Endothelial cell of umbilical vein (primary cell): Measurements from ENCODE around the gene MMP11. TPM values are rescaled to one million over a fixed set of nuclear protein-coding genes. Genes with fewer than 3 reads are reported as not detected.

Source experiments
- BruUV-seq: library from RNA; stranded (reverse); fragments of 400-500 nt; replicated peaks from 2 replicates; lab custom pipeline; 2021; lab: Mats Ljungman, UMichigan
- CTCF ChIA-PET: fragments of 300-600, 350-600 bp; sonication (Branson Sonifier 250); formaldehyde crosslinking; loops from one replicate; lab custom pipeline; 2021; ENCODE audit warnings: antibody characterized with exemption, inconsistent platforms; lab: Charles Lee
- POLR2A ChIA-PET: fragments of 300-600, 350-600 bp; sonication (Branson Sonifier 250); formaldehyde crosslinking; loops from one replicate; lab custom pipeline; 2021; ENCODE audit warnings: antibody characterized with exemption, inconsistent platforms; lab: Charles Lee
- DNase-seq: peaks from one replicate; pipeline ENCODE4 v3.0.0-alpha.2; 2011; ENCODE audit warnings: low read depth, low spot score
- FAIRE-seq: peaks from 2 replicates; lab custom pipeline; 2011; peaks lifted over from hg19 to GRCh38; lab: Jason Lieb, UNC
- H2AFZ ChIP-seq: 2 replicates; pipeline ENCODE4 v1.6.0; 2012; ENCODE audit warnings: low read depth, low read length, control low read depth, inconsistent platforms
- H3K27ac ChIP-seq: 2 replicates; pipeline ENCODE4 v1.5.1; 2011; ENCODE audit warnings: low read depth, mild to moderate bottlenecking, control low read depth, low read length, moderate library complexity; ENCODE audit not compliant: insufficient read depth
- H3K27me3 ChIP-seq, 2 experiments: 2 replicates each; pipeline versions ENCODE4 v1.6.0 to v1.6.1; 2011; ENCODE audit warnings: low read length in 2 of 2, mixed read lengths in 1 of 2; ENCODE audit not compliant: control insufficient read depth in 2 of 2, insufficient read depth in 2 of 2
- H3K36me3 ChIP-seq, 2 experiments: 2 replicates in 1 of 2; 3 replicates in 1 of 2; pipeline ENCODE4 v1.5.1; 2011; ENCODE audit warnings: low read length in 2 of 2, mild to moderate bottlenecking in 1 of 2, moderate library complexity in 1 of 2; ENCODE audit not compliant: control insufficient read depth in 2 of 2, insufficient read depth in 2 of 2; ENCODE audit errors: extremely low read depth in 1 of 2
- H3K4me1 ChIP-seq: 3 replicates; pipeline ENCODE4 v1.5.1; 2011; ENCODE audit warnings: mild to moderate bottlenecking, low read length; ENCODE audit not compliant: control insufficient read depth, insufficient read depth; ENCODE audit errors: extremely low read depth
- H3K4me2 ChIP-seq: 2 replicates; pipeline ENCODE4 v1.6.1; 2011; ENCODE audit warnings: low read length, control low read depth, mixed read lengths; ENCODE audit not compliant: insufficient read depth
- H3K4me3 ChIP-seq, 3 experiments: fragments of 200-600 bp in 1 of 3; sonication (generic), shearing (Covaris generic) in 1 of 3; replicated peaks in 1 of 3; 2 replicates each; pipeline ENCODE4 v1.5.1; 2011 to 2016; ENCODE audit warnings: control low read depth in 3 of 3, low read length in 3 of 3, mild to moderate bottlenecking in 2 of 3, inconsistent platforms in 1 of 3, low read depth in 1 of 3, moderate library complexity in 1 of 3; ENCODE audit not compliant: insufficient read depth in 1 of 3
- H3K79me2 ChIP-seq: 2 replicates; pipeline ENCODE4 v1.6.0; 2012; ENCODE audit warnings: low read length, inconsistent platforms; ENCODE audit not compliant: control insufficient read depth, insufficient read depth
- H3K9ac ChIP-seq: replicated peaks from 2 replicates; pipeline ENCODE3; 2011; ENCODE audit warnings: low read length, control low read depth; ENCODE audit not compliant: insufficient read depth; ENCODE audit errors: extremely low read depth
- H3K9me1 ChIP-seq: replicated peaks from 3 replicates; pipeline ENCODE4 v1.6.0; 2011; ENCODE audit warnings: mild to moderate bottlenecking, low read length; ENCODE audit not compliant: control insufficient read depth, insufficient read depth; ENCODE audit errors: extremely low read depth
- H3K9me3 ChIP-seq: replicated peaks from 2 replicates; pipeline ENCODE4 v1.5.1; 2012; ENCODE audit warnings: low read length, inconsistent platforms; ENCODE audit not compliant: control insufficient read depth, insufficient read depth
- H4K20me1 ChIP-seq: replicated peaks from 2 replicates; pipeline ENCODE3; 2011; ENCODE audit warnings: mild to moderate bottlenecking, low read length; ENCODE audit not compliant: control insufficient read depth, insufficient read depth; ENCODE audit errors: extremely low read depth
- CTCF ChIP-seq, 2 donors: IDR thresholded peaks; 1 replicate in 1 of 2; 2 replicates in 1 of 2; pipeline ENCODE4 v1.5.1; 2011; ENCODE audit warnings: low read length in 2 of 2, mild to moderate bottlenecking in 2 of 2, moderate library complexity in 2 of 2, control low read depth in 1 of 2, inconsistent platforms in 1 of 2, low read depth in 1 of 2; ENCODE audit not compliant: insufficient read depth in 1 of 2; ENCODE audit errors: extremely low read depth in 1 of 2
- EZH2 ChIP-seq: IDR thresholded peaks from 2 replicates; pipeline ENCODE4 v1.6.1; 2012; ENCODE audit warnings: borderline replicate concordance, low read depth, mild to moderate bottlenecking, moderate library complexity, low read length, inconsistent platforms; ENCODE audit not compliant: severe bottlenecking
- FOS ChIP-seq: IDR thresholded peaks from 2 replicates; pipeline ENCODE4 v1.6.1; 2011; ENCODE audit warnings: mild to moderate bottlenecking, low read length, moderate library complexity, borderline replicate concordance; ENCODE audit not compliant: insufficient read depth
- JUN ChIP-seq: IDR thresholded peaks from 2 replicates; pipeline ENCODE4 v1.6.1; 2011; ENCODE audit warnings: borderline replicate concordance, low read depth; ENCODE audit not compliant: insufficient read length, insufficient read depth
- MAX ChIP-seq: IDR thresholded peaks from 2 replicates; pipeline ENCODE4 v1.6.1; 2011; ENCODE audit not compliant: insufficient read depth, insufficient read length
- MYC ChIP-seq: IDR thresholded peaks from one replicate; pipeline ENCODE4 v1.6.1; 2011; ENCODE audit warnings: mild to moderate bottlenecking, low read depth, low read length
- POLR2A ChIP-seq: IDR thresholded peaks from 2 replicates; pipeline ENCODE4 v1.6.1; 2012; ENCODE audit warnings: low read depth, mild to moderate bottlenecking, control low read depth, low read length
- dilution Hi-C: fragments of 300-500 bp; cut with MboI; formaldehyde crosslinking; loops from one replicate; pipeline ENCODE4 v1.15.0; 2019; ENCODE audit warnings: low sequenced_read_pairs; ENCODE audit not compliant: extremely low pct_ligation_motif_present
- intact Hi-C: fragments of 100-400 bp; cut with micrococcal nuclease; formaldehyde crosslinking; loops from one replicate; pipeline ENCODE4 v1.10.0; 2022
- polyA plus RNA-seq, 4 experiments: library from polyadenylated mRNA; depleted of rRNA in 3 of 4; stranded (reverse) in 3 of 4; unstranded in 1 of 4; fragments of >200 nt; gene quantifications; 2 replicates each; pipeline versions ENCODE4 v1.2.1 to v1.2.3, GENCODE V29; 2011 to 2012; ENCODE audit warnings: missing spikeins in 1 of 4
- total RNA-seq: library from RNA; stranded (reverse); gene quantifications from 2 replicates; pipeline ENCODE4 v1.2.3, GENCODE V29; 2021

The MMP11 gene
- total and polyA plus RNA-seq, 2 donors (not counting 3 experiments of a cell fraction or from before 2014, with no cell fraction given): 10.3 to 16.9 TPM

GRCh38 chr22:23743303-23743705 is 29.3 kb upstream of the MMP11 start:
- H4K20me1 ChIP-seq: no peaks in the 10 kb centered on the region
- no peak overlapping the region for H3K9ac ChIP-seq
- H3K27me3 ChIP-seq: no peaks in the 10 kb centered on the region
- DNase-seq (no peak), FAIRE-seq (no peak)
- ChIA-PET CTCF (interaction anchor here (2.0 kb wide), 1 partner anchor 106 kb away, joined by 5 read pairs; no protein-coding TSS in a partner anchor), POLR2A (no interaction called here)
- TF ChIP-seq EZH2 (no peak), CTCF (IDR thresholded peaks at IDR 0.05; ENCODE audit: extremely low read depth in 1 of 2, insufficient read depth in 1 of 2, low read depth in 1 of 2, low read length in 2 of 2) (no peak), MYC (no peak), POLR2A (no peak)
- no TSS peak for BruUV-seq
- no peaks in the 10 kb centered on the region for H3K9me3 ChIP-seq
- H2AFZ ChIP-seq: no peak overlapping the region
- H3K27ac ChIP-seq: no peak overlapping the region
- H3K4me1 ChIP-seq: no peaks in the 10 kb centered on the region
- H3K4me2 ChIP-seq: no peak overlapping the region
- H3K4me3 ChIP-seq: no peak overlapping the region
- peaks cover 5 to 23% of the 10 kb centered on the region in 2 experiments for H3K36me3 ChIP-seq
- intact Hi-C loops: no loop called here
- no peaks in the 10 kb centered on the region for H3K9me1 ChIP-seq
- no peaks in the 10 kb centered on the region for H3K79me2 ChIP-seq
- dilution Hi-C loops: no loop called here

GRCh38 chr22:23744001-23744400 is 28.6 kb upstream of the MMP11 start:
- ChIA-PET CTCF (interaction anchor here (2.0 kb wide), 1 partner anchor 106 kb away, joined by 5 read pairs; no protein-coding TSS in a partner anchor), POLR2A (no interaction called here)
- H3K4me1 ChIP-seq: no peaks in the 10 kb centered on the region
- no peak for TF ChIP-seq MAX
- TF ChIP-seq EZH2: no peak
- no peak for TF ChIP-seq FOS
- no peak for TF ChIP-seq MYC
- TF ChIP-seq JUN: no peak
- H3K27me3 ChIP-seq: no peaks in the 10 kb centered on the region
- no peaks in the 10 kb centered on the region for H3K9me3 ChIP-seq
- no peak for DNase-seq
- no peaks in the 10 kb centered on the region for H3K79me2 ChIP-seq
- no peak overlapping the region for H3K4me3 ChIP-seq
- H2AFZ ChIP-seq: no peak overlapping the region
- intact Hi-C loops: no loop called here
- dilution Hi-C loops: no loop called here
- H3K36me3 ChIP-seq: peaks cover 5 to 23% of the 10 kb centered on the region in 2 experiments
- no peak overlapping the region for H3K9ac ChIP-seq
- FAIRE-seq: no peak
- H3K27ac ChIP-seq: no peak overlapping the region
- H3K4me2 ChIP-seq: no peak overlapping the region
- no peaks in the 10 kb centered on the region for H3K9me1 ChIP-seq
- H4K20me1 ChIP-seq: no peaks in the 10 kb centered on the region
- no TSS peak for BruUV-seq
